Vagina (tissue), 2 donors: ENCODE measurements around the gene NLGN1.

Source experiments
- POLR2A ChIP-seq, 2 donors: fragments of 450-650 bp; IDR thresholded peaks; one replicate each; pipeline ENCODE4 v1.6.1; 2017; ENCODE audit warnings: antibody characterized with exemption in 2 of 2, mild to moderate bottlenecking in 2 of 2, moderate library complexity in 2 of 2
- TF ChIP-seq, protein P1 (sequence below), 3 experiments: fragments of 450-650 bp in 2 of 3; fragments of 200-600 bp in 1 of 3; sonication (generic) in 1 of 3; IDR thresholded peaks; one replicate each; pipeline ENCODE4 v1.5.1; 2017 to 2019; ENCODE audit warnings: antibody characterized with exemption in 3 of 3, mild to moderate bottlenecking in 2 of 3, moderate library complexity in 2 of 3

DNA sequence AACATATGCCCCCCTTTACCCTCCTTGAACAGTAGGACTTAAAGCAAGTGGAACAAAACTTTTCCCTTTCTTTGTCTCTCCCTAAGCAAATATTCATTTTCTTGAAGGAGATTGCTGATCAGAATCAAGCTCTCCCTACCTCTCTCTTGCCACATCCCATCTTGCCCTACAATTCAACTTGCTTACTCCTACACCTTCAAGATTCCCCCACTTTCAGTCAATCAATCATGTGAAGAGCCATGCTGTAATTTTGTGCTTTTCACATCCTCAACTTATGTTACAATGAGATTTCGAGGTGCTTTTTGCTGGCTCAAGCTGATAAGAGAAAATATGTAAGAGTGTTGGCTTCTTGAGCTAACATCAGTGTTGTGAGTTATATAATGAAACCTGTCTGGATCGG, 662.9 kb downstream of the NLGN1 start:
- TF ChIP-seq, protein P1, sequence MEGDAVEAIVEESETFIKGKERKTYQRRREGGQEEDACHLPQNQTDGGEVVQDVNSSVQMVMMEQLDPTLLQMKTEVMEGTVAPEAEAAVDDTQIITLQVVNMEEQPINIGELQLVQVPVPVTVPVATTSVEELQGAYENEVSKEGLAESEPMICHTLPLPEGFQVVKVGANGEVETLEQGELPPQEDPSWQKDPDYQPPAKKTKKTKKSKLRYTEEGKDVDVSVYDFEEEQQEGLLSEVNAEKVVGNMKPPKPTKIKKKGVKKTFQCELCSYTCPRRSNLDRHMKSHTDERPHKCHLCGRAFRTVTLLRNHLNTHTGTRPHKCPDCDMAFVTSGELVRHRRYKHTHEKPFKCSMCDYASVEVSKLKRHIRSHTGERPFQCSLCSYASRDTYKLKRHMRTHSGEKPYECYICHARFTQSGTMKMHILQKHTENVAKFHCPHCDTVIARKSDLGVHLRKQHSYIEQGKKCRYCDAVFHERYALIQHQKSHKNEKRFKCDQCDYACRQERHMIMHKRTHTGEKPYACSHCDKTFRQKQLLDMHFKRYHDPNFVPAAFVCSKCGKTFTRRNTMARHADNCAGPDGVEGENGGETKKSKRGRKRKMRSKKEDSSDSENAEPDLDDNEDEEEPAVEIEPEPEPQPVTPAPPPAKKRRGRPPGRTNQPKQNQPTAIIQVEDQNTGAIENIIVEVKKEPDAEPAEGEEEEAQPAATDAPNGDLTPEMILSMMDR (IDR thresholded peaks at IDR 0.05), result no peak
- TF ChIP-seq POLR2A (IDR thresholded peaks at IDR 0.05), result no peak
